RWPE1 (cell line): ENCODE measurements around the gene PRAC1.

ENCODE experiments used
- CTCF ChIA-PET: fragments of 350-600 bp; sonication (Branson Sonifier 250); formaldehyde crosslinking; extraction: SDS; loops from one replicate; lab custom pipeline; 2021; lab: Yijun Ruan, JAX
- POLR2A ChIA-PET: fragments of 400-600 bp; formaldehyde crosslinking; extraction: SDS; loops from one replicate; lab custom pipeline; 2020; ENCODE audit warnings: antibody characterized with exemption; ENCODE audit not compliant: low non-redundant PET; lab: Yijun Ruan, JAX
- DNase-seq: peaks from one replicate; pipeline ENCODE4 v3.0.0; 2012; ENCODE audit warnings: low spot score
- H3K27ac ChIP-seq: fragments of 450-650 bp; 2 replicates; pipeline ENCODE4 v1.5.1; 2017
- TF ChIP-seq, protein P1 (sequence below): fragments of 450-650 bp; conservative IDR thresholded peaks from 2 replicates; pipeline ENCODE4 v1.5.1; 2017; ENCODE audit warnings: low read depth, mild to moderate bottlenecking

Gene PRAC1

DNA sequence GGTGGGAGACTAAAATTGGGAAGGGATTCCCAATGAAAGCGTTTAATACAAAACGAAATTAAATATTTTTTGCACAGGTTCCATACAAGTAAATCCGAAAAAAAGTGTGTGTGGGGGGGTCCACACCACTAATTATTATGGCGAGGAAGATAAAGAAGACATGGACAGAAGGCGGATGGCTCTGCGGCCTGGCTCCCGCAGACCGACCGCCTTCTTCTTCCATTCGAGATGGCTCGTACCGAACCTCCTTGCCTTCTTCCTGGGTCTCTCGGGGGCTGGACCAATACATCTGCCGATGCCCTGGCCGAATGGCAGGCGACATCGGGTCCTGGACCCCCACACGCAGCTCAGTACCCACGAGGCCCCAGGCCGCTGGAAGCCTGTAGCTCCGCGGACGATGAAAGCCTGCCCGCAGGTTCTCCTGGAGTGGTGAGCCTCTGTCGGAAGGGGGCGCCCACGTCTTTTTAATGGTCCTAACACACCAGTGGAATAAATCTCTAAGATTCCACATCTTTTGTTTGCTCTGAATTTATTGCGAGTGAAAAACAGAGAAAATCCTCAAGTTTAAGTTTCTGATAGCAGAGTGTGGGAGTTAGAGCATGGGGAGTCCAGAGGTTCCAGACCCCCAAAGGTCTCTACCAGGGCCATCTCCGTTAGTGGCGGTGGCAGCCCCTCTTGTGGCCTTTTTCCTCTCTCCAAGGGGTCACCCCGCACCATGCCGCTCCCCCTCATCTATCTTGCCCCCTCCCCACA is 2.1 kb upstream of the PRAC1 start:
- CTCF ChIA-PET, result interaction anchor here (0.6 to 3.1 kb wide), 19 partner anchors 11 to 526 kb away, joined by 3 to 36 read pairs (median 5); no protein-coding TSS in a partner anchor
- POLR2A ChIA-PET, result no interaction called here
- TF ChIP-seq, protein P1, sequence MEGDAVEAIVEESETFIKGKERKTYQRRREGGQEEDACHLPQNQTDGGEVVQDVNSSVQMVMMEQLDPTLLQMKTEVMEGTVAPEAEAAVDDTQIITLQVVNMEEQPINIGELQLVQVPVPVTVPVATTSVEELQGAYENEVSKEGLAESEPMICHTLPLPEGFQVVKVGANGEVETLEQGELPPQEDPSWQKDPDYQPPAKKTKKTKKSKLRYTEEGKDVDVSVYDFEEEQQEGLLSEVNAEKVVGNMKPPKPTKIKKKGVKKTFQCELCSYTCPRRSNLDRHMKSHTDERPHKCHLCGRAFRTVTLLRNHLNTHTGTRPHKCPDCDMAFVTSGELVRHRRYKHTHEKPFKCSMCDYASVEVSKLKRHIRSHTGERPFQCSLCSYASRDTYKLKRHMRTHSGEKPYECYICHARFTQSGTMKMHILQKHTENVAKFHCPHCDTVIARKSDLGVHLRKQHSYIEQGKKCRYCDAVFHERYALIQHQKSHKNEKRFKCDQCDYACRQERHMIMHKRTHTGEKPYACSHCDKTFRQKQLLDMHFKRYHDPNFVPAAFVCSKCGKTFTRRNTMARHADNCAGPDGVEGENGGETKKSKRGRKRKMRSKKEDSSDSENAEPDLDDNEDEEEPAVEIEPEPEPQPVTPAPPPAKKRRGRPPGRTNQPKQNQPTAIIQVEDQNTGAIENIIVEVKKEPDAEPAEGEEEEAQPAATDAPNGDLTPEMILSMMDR, result peak; percentile 87
- peak; percentile 60 for DNase-seq
- H3K27ac ChIP-seq, result no peak overlapping the region

- no peak overlapping the region for H3K27ac ChIP-seq
- POLR2A ChIA-PET, result no interaction called here
- TF ChIP-seq, protein P1, result no peak
- CTCF ChIA-PET, result interaction anchor here (0.6 to 3.1 kb wide), 17 partner anchors 11 to 488 kb away, joined by 3 to 36 read pairs (median 5); no protein-coding TSS in a partner anchor
- no peak for DNase-seq
Observed at GRCh38 chr17:48723423-48724250, 1.3 kb upstream of the PRAC1 start.

GRCh38 chr17:48722915-48723422 is 651 bp upstream of the PRAC1 start, which contains the start of gene PRAC2:
Gene PRAC2 (plus strand): TSS chr17:48723185. CDS start chr17:48724411, 1,226 bp downstream.
- DNase-seq, result no peak
- CTCF ChIA-PET, result interaction anchor here (0.9 to 1.6 kb wide), 3 partner anchors 44 to 156 kb away, joined by 3 to 7 read pairs (median 4); no protein-coding TSS in a partner anchor
- H3K27ac ChIP-seq, result no peak within 1 kb of the TSS
- POLR2A ChIA-PET, result no interaction called here
- TF ChIP-seq, protein P1, result no peak

- no peak overlapping the region for H3K27ac ChIP-seq
- ChIA-PET POLR2A (no interaction called here), CTCF (interaction anchor here (0.5 to 0.9 kb wide), 5 partner anchors 17 to 182 kb away, joined by 3 to 4 read pairs (median 3); no protein-coding TSS in a partner anchor)
- TF ChIP-seq, protein P1, result no peak
- no peak for DNase-seq
Observed at GRCh38 chr17:48721009-48721402, 1.3 kb downstream of the PRAC1 start.

DNA sequence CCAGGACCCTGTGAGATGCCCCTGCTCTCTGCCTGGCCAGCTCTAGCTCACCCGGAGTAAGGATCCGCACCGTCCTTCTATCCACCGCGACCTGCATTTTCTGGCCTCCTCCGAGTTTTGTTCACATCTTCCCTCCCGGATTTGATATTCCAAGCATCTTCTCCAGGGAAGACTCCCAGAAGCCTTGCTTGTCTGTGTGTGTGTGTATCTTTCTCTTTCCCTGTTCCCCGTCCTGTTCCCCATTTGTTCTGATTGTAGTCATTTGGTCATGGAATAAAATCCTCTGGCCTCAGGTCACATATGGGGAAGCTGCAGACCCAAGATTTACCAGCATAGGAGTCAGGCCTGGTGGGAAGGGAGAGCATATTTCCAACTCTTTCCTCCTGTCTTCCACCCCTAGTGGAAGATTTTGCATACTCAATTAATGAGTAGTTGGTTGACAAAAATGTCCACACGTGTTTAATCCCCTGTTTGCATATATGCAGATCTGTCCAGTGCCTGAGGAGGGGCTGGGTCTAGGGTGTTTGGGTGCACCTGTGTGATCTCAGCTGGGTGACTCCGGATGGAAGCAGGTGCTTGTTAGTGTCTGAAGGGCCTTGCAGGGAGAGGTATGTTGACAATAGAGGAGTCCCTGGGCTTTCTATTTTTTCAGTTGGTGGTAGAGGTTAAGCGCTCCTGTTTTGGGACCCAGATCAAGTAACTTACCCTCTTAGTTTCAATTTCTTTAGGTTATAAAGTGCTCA is 1.9 kb downstream of the PRAC1 start:
- CTCF ChIA-PET, result interaction anchor here (0.5 to 1.0 kb wide), 7 partner anchors 17 to 1291 kb away, joined by 3 to 4 read pairs (median 3); no protein-coding TSS in a partner anchor
- no peak overlapping the region for H3K27ac ChIP-seq

More for the DNA sequence above, 1.9 kb downstream of the PRAC1 start:
- no peak for DNase-seq
- POLR2A ChIA-PET, result no interaction called here
- TF ChIP-seq, protein P1, result no peak
